Peyer's patch (tissue), 4 donors: Measurements from ENCODE around the gene JAK1.

ENCODE experiments used
- CTCF ChIP-seq, 6 experiments: fragments of 450-650 bp in 4 of 6; fragments of 200-600 bp in 2 of 6; sonication (generic) in 1 of 6; IDR thresholded peaks; one replicate each; pipeline ENCODE4 v1.5.1; 2017 to 2019; ENCODE audit warnings: antibody characterized with exemption in 6 of 6, mild to moderate bottlenecking in 3 of 6, moderate library complexity in 1 of 6
- POLR2A ChIP-seq, 2 donors: fragments of 450-650 bp; IDR thresholded peaks; one replicate each; pipeline ENCODE4 v1.5.1; 2017; ENCODE audit warnings: antibody characterized with exemption in 2 of 2, mild to moderate bottlenecking in 2 of 2, moderate library complexity in 2 of 2

DNA sequence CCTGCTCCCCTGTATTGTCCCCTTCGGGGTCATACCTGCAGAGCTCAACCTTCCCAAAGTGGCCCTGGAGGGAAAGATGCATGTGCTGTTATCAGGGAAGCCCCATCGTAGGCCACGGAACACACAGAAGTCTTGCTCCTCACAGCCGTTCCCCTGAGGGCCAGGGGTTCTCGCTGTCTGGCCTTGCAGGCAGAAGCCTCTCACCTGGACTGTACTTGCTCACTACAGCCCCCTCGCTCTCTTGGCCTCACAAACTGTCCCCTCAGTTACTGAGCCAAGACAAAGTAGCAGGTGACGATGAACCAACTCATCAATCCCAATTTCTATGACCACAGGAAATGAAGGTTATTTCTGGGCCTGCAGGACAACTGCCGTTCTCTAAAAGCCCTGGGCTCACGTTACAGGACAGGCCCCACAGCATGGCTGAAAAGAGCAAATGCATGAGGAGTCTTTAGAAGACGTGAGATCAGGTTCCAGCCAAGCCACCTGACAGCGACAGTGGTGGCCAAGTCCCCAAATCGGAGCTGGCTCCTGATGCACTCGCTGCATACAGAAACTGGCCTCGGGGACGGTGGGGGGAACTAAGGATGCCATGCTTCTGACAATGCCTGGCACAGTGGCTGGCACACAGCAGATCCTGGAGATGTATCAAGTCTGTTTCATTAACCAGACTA is 126.5 kb downstream of the JAK1 start:
- no peak for TF ChIP-seq CTCF (IDR thresholded peaks at IDR 0.05)
- no peak for TF ChIP-seq POLR2A (IDR thresholded peaks at IDR 0.05)
